K562 (cell line): ENCODE results near the gene AMN1.

Experiments
- CBFB ChIP-seq: sonication (generic); formaldehyde crosslinking; IDR thresholded peaks from 2 replicates; pipeline ENCODE4 v1.4.0; 2020; ENCODE audit warnings: mild to moderate bottlenecking, missing genetic modification reagents
- CHD1 ChIP-seq: fragments of 200-600 bp; sonication (generic); IDR thresholded peaks from one replicate; pipeline ENCODE4 v1.6.1; 2012; ENCODE audit warnings: mild to moderate bottlenecking, moderate library complexity, low read length, inconsistent platforms
- CHD2 ChIP-seq: IDR thresholded peaks from 2 replicates; pipeline ENCODE4 v1.6.1; 2011; ENCODE audit warnings: low read depth, low read length
- IRF2 ChIP-seq: sonication (generic); formaldehyde crosslinking; IDR thresholded peaks from 2 replicates; pipeline ENCODE4 v1.8.1; 2022; ENCODE audit warnings: mild to moderate bottlenecking, missing genetic modification reagents
- JUND ChIP-seq, 2 experiments: IDR thresholded peaks; 2 replicates in 1 of 2; 3 replicates in 1 of 2; pipeline ENCODE4 v1.6.1; 2011; ENCODE audit warnings: borderline replicate concordance in 2 of 2, low read depth in 2 of 2, low read length in 2 of 2, improper control_type of control experiment in 1 of 2, missing biosample characterization in 1 of 2, missing genetic modification characterization in 1 of 2, missing genetic modification reagents in 1 of 2
- LCOR ChIP-seq: sonication (generic); formaldehyde crosslinking; IDR thresholded peaks from 2 replicates; pipeline ENCODE4 v1.8.0; 2022; ENCODE audit warnings: mild to moderate bottlenecking, missing genetic modification reagents
- NFIX ChIP-seq: fragments of 250-450 bp; sonication (Bioruptor Pico); IDR thresholded peaks from 2 replicates; pipeline ENCODE4 v1.4.0; 2020; ENCODE audit warnings: low read depth, mild to moderate bottlenecking, moderate library complexity
- POLR2A ChIP-seq: fragments of 450-650 bp; conservative IDR thresholded peaks from 2 replicates; pipeline ENCODE4 v1.6.1; 2016
- TEAD4 ChIP-seq, 2 experiments: sonication (generic) in 1 of 2; formaldehyde crosslinking in 1 of 2; IDR thresholded peaks; 2 replicates each; pipeline versions ENCODE4 v1.6.1 to v1.8.0; 2012 to 2022; ENCODE audit warnings: borderline replicate concordance in 1 of 2, inconsistent platforms in 1 of 2, low read length in 1 of 2, mild to moderate bottlenecking in 1 of 2, missing genetic modification reagents in 1 of 2
- USF2 ChIP-seq: sonication (generic); formaldehyde crosslinking; IDR thresholded peaks from 2 replicates; pipeline ENCODE4 v1.5.0; 2020; ENCODE audit warnings: missing genetic modification reagents
- ZNF324 ChIP-seq: fragments of 250-450 bp; sonication (Bioruptor Pico); IDR thresholded peaks from 2 replicates; pipeline ENCODE4 v1.4.0; 2020; ENCODE audit warnings: mild to moderate bottlenecking

DNA sequence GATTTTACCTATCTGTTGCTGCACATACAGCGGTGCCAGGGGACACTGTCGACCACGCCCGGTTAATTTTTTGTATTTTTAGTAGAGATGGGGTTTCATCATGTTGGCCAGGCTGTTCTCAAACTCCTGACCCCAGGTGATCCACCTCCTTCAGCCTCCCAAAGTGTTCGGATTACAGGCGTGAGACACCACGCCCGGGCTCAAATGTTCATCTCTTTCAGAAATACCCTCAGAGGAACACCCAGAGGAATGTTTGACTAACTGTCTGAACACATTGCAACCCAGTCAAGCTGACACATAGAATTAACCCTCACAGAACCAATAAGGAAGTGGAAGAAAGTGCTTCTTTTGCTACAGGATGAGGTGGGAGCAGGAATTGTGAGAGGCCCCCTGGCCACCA, 84.3 kb downstream of the AMN1 start:
- TF ChIP-seq LCOR (CRISPR knock-in tag), result no peak
- no peak for TF ChIP-seq NFIX (CRISPR knock-in tag)
- TF ChIP-seq IRF2 (CRISPR knock-in tag), result no peak
- no peak for TF ChIP-seq ZNF324
- no peak for TF ChIP-seq CHD2
- TF ChIP-seq POLR2A, result no peak
- TF ChIP-seq CBFB, result no peak
- TF ChIP-seq CHD1, result no peak
- no peak for TF ChIP-seq USF2 (CRISPR knock-in tag)
- no peak for TF ChIP-seq TEAD4 (IDR thresholded peaks at IDR 0.05; ENCODE audit: low read length)
- no peak for TF ChIP-seq TEAD4 (CRISPR knock-in tag; IDR thresholded peaks at IDR 0.05; ENCODE audit: borderline replicate concordance)
- TF ChIP-seq JUND (IDR thresholded peaks at IDR 0.05; ENCODE audit: borderline replicate concordance, low read depth, low read length), result no peak
- no peak for TF ChIP-seq JUND (tag; IDR thresholded peaks at IDR 0.05; ENCODE audit: borderline replicate concordance, low read depth, low read length)
